Measurements from ENCODE around the gene RNF207.

- TF ChIP-seq CTCF (conservative IDR thresholded peaks at IDR 0.05 in 1 of 2, IDR thresholded peaks at IDR 0.05 in 1 of 2; ENCODE audit: low read depth in 1 of 2, low read length in 2 of 2) (no peak), EZH2 (IDR thresholded peaks at IDR 0.05; ENCODE audit: low read length, missing control alignments) (no peak)
Observed at GRCh38 chr1:6225651-6226050, 19.7 kb downstream of the RNF207 start.
